Tibial artery (tissue), 4 donors: ENCODE results near the gene CDH6.

ENCODE experiments used
- DNase-seq, 2 donors: peaks; one replicate each; pipeline ENCODE4 v3.0.0-alpha.2; 2019
- H3K27ac ChIP-seq, 2 donors: fragments of 200-600 bp; sonication (generic) in 1 of 2; 1 replicate in 1 of 2; 2 replicates in 1 of 2; pipeline ENCODE4 v1.5.1; 2018 to 2019; ENCODE audit warnings: mild to moderate bottlenecking in 1 of 2
- H3K27me3 ChIP-seq, 2 donors: fragments of 200-600 bp; sonication (generic) in 1 of 2; one replicate each; pipeline versions ENCODE4 v1.5.1 to v1.6.0; 2016 to 2019
- H3K36me3 ChIP-seq, 3 donors: fragments of 200-600 bp; sonication (generic) in 2 of 3; one replicate each; pipeline ENCODE4 v1.5.1; 2016 to 2019; ENCODE audit warnings: mild to moderate bottlenecking in 2 of 3
- H3K4me1 ChIP-seq, 4 donors: fragments of 200-600 bp; sonication (generic) in 2 of 4; 1 replicate in 3 of 4; 2 replicates in 1 of 4; pipeline ENCODE4 v1.5.1; 2016 to 2019
- H3K4me3 ChIP-seq, 2 donors: fragments of 200-600 bp; sonication (generic) in 1 of 2; 1 replicate in 1 of 2; 2 replicates in 1 of 2; pipeline ENCODE4 v1.5.1; 2018 to 2019; ENCODE audit warnings: mild to moderate bottlenecking in 2 of 2
- H3K9me3 ChIP-seq, 3 donors: fragments of 200-600 bp; sonication (generic) in 1 of 3; one replicate each; pipeline ENCODE4 v1.5.1; 2016 to 2019
- CTCF ChIP-seq, 2 experiments: fragments of 200-600 bp in 1 of 2; fragments of 450-650 bp in 1 of 2; IDR thresholded peaks; one replicate each; pipeline ENCODE4 v1.5.1; 2017 to 2019; ENCODE audit warnings: antibody characterized with exemption in 2 of 2, mild to moderate bottlenecking in 1 of 2, moderate library complexity in 1 of 2
- intact Hi-C: fragments of 100-400 bp; cut with DNase I; formaldehyde crosslinking; loops from one replicate; pipeline ENCODE4 v1.15.0; 2023; ENCODE audit warnings: low total_unique reads

The CDH6 gene

GRCh38 chr5:31221001-31221400, 27.5 kb downstream of the CDH6 start:
- no peak for DNase-seq
- TF ChIP-seq CTCF (IDR thresholded peaks at IDR 0.05): no peak
- Histone ChIP-seq H3K36me3 (no peaks in the 10 kb centered on the region), H3K9me3 (no peaks in the 10 kb centered on the region), H3K27ac (peak overlapping the region; percentile 23 to 31), H3K4me3 (no peak overlapping the region), H3K4me1 (peaks cover 0 to 45% (median 0%) of the 10 kb centered on the region in 4 donors), H3K27me3 (no peaks in the 10 kb centered on the region)
- intact Hi-C loops: no loop called here

- TF ChIP-seq CTCF (IDR thresholded peaks at IDR 0.05): no peak
- Histone ChIP-seq H3K4me1 (peaks cover 0 to 68% (median 18%) of the 10 kb centered on the region in 4 donors), H3K27me3 (no peaks in the 10 kb centered on the region), H3K36me3 (no peaks in the 10 kb centered on the region), H3K9me3 (no peaks in the 10 kb centered on the region), H3K27ac (peak overlapping the region; percentile 71 to 73), H3K4me3 (no peak overlapping the region)
- intact Hi-C loops: loop anchor here (5.0 kb wide), 1 partner anchor 33 kb away; the partner anchor contains the start of gene CDH6
- no peak for DNase-seq
These were observed 31.6 kb downstream of the CDH6 start for GRCh38 chr5:31225118-31225517.

- H3K27ac ChIP-seq: peak overlapping the region; percentile 71 to 73
- no peak for TF ChIP-seq CTCF (IDR thresholded peaks at IDR 0.05)
These were observed 32.1 kb downstream of the CDH6 start for GRCh38 chr5:31225613-31226012.

GRCh38 chr5:31226651-31227050, 33.2 kb downstream of the CDH6 start:
- Histone ChIP-seq H3K36me3 (no peaks in the 10 kb centered on the region), H3K4me3 (peak overlapping the region; percentile 13 to 19), H3K27me3 (no peaks in the 10 kb centered on the region), H3K9me3 (no peaks in the 10 kb centered on the region), H3K27ac (peak overlapping the region; percentile 71 to 73), H3K4me1 (peaks cover 0 to 74% (median 25%) of the 10 kb centered on the region in 4 donors)
- no peak for TF ChIP-seq CTCF (IDR thresholded peaks at IDR 0.05)
- no peak for DNase-seq
- intact Hi-C loops: loop anchor here (5.0 kb wide), 1 partner anchor 34 kb away; the partner anchor contains the start of gene CDH6

More at GRCh38 chr5:31225613-31226012, 32.1 kb downstream of the CDH6 start:
- peaks cover 0 to 72% (median 19%) of the 10 kb centered on the region in 4 donors for H3K4me1 ChIP-seq
- no peaks in the 10 kb centered on the region for H3K9me3 ChIP-seq
- intact Hi-C loops: loop anchor here (5.0 kb wide), 1 partner anchor 33 kb away; the partner anchor contains the start of gene CDH6
- H3K4me3 ChIP-seq: no peak overlapping the region
- no peaks in the 10 kb centered on the region for H3K27me3 ChIP-seq
- no peak for DNase-seq
- H3K36me3 ChIP-seq: no peaks in the 10 kb centered on the region

GRCh38 chr5:31229266-31229665, 35.8 kb downstream of the CDH6 start:
- peaks cover 0 to 81% (median 33%) of the 10 kb centered on the region in 4 donors for H3K4me1 ChIP-seq
- peak overlapping the region; percentile 37 to 71 for H3K27ac ChIP-seq
- no peaks in the 10 kb centered on the region for H3K27me3 ChIP-seq
- H3K9me3 ChIP-seq: no peaks in the 10 kb centered on the region
- intact Hi-C loops: loop anchor here (5.0 kb wide), 1 partner anchor 37 kb away; the partner anchor contains the start of gene CDH6
- no peak for DNase-seq
- no peak for TF ChIP-seq CTCF (IDR thresholded peaks at IDR 0.05)
- peak overlapping the region; percentile 4 to 27 for H3K4me3 ChIP-seq
- no peaks in the 10 kb centered on the region for H3K36me3 ChIP-seq
